Measurements from ENCODE around the gene PRPF39.
"Not testable (repeated sequence)": the region's sequence is repeated elsewhere in the genome, so short reads cannot be mapped to it uniquely, and the experiment has no call there.

The PRPF39 gene

GRCh38 chr14:45140661-45141187, 56.8 kb downstream of the PRPF39 start:
- DNase-seq = no peak

DNA sequence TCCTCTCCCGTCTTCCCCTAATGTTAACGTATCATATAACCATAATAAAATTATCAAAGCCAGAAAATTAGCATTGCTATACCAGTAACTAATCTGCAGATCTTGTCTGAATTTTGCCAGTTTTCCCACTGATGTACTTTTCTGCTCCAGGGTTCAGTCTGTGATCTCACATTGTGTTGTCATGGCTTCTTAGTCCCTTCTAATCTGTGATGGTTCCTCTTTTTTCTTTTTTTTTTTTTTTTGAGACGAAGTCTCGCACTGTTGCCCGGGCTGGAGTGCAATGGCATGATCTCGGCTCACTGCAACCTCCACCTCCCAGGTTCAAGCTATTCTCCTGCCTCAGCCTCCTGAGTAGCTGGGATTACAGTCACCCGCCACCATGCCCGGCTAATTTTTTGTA, 58.2 kb downstream of the PRPF39 start:
- DNase-seq = not testable (repeated sequence)

GRCh38 chr14:45144658-45145057, 60.7 kb downstream of the PRPF39 start:
- no peak for DNase-seq

DNA sequence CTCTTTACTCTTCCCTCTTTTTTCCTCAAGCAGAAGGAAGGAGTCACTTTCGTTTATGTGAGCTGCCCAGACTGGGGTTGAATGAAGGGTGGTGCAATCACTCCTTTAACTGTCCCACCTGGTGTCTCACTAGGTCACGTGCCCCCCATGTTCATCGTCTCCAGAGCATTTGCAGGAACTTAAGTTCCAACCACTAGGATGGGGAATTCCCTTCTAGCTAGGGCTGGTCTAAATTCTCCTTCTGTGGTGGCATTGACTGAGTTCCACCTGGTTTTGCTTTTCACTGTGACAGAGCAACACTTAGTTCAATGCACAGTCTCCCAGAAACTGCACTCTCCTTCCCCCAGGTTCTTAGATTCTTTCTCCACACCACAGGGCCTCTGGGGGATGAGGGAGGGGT, 61.3 kb downstream of the PRPF39 start:
- no peak for DNase-seq

DNA sequence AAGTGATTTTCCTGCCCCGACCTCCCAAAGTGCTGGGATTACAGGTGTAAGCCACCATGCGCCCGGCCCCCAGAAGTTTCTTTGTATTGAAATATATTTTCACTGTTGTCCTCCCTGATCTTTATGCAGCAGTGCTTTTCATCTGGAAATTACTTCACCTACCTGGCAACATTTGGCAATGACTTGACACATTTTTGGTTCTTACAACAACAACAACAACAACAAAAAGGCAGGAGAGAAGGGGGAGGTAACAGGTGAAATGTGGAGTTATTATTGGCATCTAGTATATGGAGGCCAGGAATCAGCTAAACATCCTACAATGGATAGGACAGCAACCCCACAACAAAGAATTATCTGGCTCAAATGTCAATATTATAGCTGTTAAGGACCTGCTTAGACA, 65.7 kb downstream of the PRPF39 start:
- no peak for DNase-seq

GRCh38 chr14:45150386-45150890, 66.5 kb downstream of the PRPF39 start:
- DNase-seq = no peak

GRCh38 chr14:45156067-45156466, 72.2 kb downstream of the PRPF39 start:
- no peak for DNase-seq
